ENCODE data around the gene EFHB. TPM values are rescaled to one million over a fixed set of nuclear protein-coding genes. Genes with fewer than 3 reads are reported as not detected.

The EFHB gene
- total RNA-seq, 1 experiment from 2014 or later = 1.4 TPM

DNA sequence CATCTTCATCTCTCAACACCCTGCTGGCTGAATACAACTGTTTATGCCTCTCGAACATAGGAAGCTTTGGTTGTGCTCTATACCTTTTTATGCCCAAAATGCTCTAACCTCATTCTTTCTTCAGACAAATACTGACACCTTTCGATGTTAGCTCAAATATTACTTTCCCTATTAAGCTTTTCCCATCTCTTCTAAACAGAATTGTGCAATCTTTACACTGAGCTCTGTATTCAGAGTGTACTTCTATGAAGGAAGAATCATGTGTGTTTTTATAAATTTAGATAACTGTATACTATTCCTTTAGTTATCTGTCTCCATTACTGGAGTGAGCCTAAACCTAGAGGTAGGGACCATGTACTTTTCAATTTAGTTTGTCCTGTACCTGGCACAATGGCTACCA, 1.6 kb downstream of the EFHB start:
- Histone ChIP-seq H3K4me1 (no peaks in the 10 kb centered on the region), H3K27me3 (replicated peaks; ENCODE audit: control insufficient read depth, insufficient read depth, low read length) (no peaks in the 10 kb centered on the region), H3K4me3 (ENCODE audit: low read depth, low read length) (no peak overlapping the region), H3K36me3 (ENCODE audit: control insufficient read depth, insufficient read depth, low read length) (no peaks in the 10 kb centered on the region), H3K9me3 (no peaks in the 10 kb centered on the region)
- Mint-ChIP-seq H3K27me3 (ENCODE audit: insufficient read depth, unreplicated experiment) (no peaks in the 10 kb centered on the region), H3K36me3 (ENCODE audit: insufficient read depth, unreplicated experiment) (no peaks in the 10 kb centered on the region), H3K9me3 (ENCODE audit: unreplicated experiment) (peaks cover 9% of the 10 kb centered on the region), H3K4me1 (ENCODE audit: low read depth, unreplicated experiment) (peaks cover 18% of the 10 kb centered on the region), H3K4me3 (ENCODE audit: unreplicated experiment) (no peak overlapping the region), H3K27ac (ENCODE audit: unreplicated experiment) (no peak overlapping the region)
- TF ChIP-seq, protein P1, sequence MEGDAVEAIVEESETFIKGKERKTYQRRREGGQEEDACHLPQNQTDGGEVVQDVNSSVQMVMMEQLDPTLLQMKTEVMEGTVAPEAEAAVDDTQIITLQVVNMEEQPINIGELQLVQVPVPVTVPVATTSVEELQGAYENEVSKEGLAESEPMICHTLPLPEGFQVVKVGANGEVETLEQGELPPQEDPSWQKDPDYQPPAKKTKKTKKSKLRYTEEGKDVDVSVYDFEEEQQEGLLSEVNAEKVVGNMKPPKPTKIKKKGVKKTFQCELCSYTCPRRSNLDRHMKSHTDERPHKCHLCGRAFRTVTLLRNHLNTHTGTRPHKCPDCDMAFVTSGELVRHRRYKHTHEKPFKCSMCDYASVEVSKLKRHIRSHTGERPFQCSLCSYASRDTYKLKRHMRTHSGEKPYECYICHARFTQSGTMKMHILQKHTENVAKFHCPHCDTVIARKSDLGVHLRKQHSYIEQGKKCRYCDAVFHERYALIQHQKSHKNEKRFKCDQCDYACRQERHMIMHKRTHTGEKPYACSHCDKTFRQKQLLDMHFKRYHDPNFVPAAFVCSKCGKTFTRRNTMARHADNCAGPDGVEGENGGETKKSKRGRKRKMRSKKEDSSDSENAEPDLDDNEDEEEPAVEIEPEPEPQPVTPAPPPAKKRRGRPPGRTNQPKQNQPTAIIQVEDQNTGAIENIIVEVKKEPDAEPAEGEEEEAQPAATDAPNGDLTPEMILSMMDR (IDR thresholded peaks at IDR 0.05; ENCODE audit: insufficient read depth in 1 of 2, low read depth in 1 of 2, low read length in 1 of 2, severe bottlenecking in 1 of 2, unreplicated experiment in 1 of 2) = no peak
- BruUV-seq (replicated peaks) = no TSS peak
- ChIA-PET CTCF (no interaction called here), POLR2A (no interaction called here)
- no peak for DNase-seq
- intact Hi-C loops (cut with micrococcal nuclease; ENCODE audit: unreplicated experiment) = no loop called here

DNA sequence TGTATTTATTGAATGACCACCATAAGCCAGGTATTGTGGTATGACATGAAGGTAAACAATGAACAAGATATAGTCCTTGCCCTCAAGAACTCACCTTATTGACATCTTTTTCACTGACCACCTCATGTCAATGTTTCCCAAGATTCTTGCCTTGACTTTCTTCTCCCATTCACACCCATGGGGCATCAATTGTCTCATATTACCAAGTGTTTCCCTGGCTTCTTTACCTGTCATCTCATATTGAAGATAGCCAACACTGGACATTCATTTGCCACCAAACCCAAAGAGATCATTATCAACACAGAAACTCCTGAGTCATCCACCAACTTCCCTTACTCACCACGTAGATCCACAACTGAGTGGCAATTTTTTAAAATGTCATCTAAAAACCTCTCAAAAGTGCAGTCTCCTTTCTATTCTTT, 2.2 kb downstream of the EFHB start:
- no peaks in the 10 kb centered on the region for H3K36me3 Mint-ChIP-seq (ENCODE audit: insufficient read depth, unreplicated experiment)
- no peaks in the 10 kb centered on the region for H3K9me3 ChIP-seq
- POLR2A ChIA-PET = no interaction called here
- H3K36me3 ChIP-seq (ENCODE audit: control insufficient read depth, insufficient read depth, low read length) = no peaks in the 10 kb centered on the region
- no peak for DNase-seq
- no peak overlapping the region for H3K4me3 ChIP-seq (ENCODE audit: low read depth, low read length)
- TF ChIP-seq, protein P1 (IDR thresholded peaks at IDR 0.05; ENCODE audit: insufficient read depth in 1 of 2, low read depth in 1 of 2, low read length in 1 of 2, severe bottlenecking in 1 of 2, unreplicated experiment in 1 of 2) = no peak
- intact Hi-C loops (cut with micrococcal nuclease; ENCODE audit: unreplicated experiment) = no loop called here
- no peaks in the 10 kb centered on the region for H3K27me3 ChIP-seq (replicated peaks; ENCODE audit: control insufficient read depth, insufficient read depth, low read length)
- H3K27me3 Mint-ChIP-seq (ENCODE audit: insufficient read depth, unreplicated experiment) = no peaks in the 10 kb centered on the region
- H3K9me3 Mint-ChIP-seq (ENCODE audit: unreplicated experiment) = peaks cover 9% of the 10 kb centered on the region
- CTCF ChIA-PET = no interaction called here
- peaks cover 16% of the 10 kb centered on the region for H3K4me1 Mint-ChIP-seq (ENCODE audit: low read depth, unreplicated experiment)
- H3K4me1 ChIP-seq = no peaks in the 10 kb centered on the region
- H3K27ac Mint-ChIP-seq (ENCODE audit: unreplicated experiment) = no peak overlapping the region
- H3K4me3 Mint-ChIP-seq (ENCODE audit: unreplicated experiment) = no peak overlapping the region
- BruUV-seq (replicated peaks) = no TSS peak

DNA sequence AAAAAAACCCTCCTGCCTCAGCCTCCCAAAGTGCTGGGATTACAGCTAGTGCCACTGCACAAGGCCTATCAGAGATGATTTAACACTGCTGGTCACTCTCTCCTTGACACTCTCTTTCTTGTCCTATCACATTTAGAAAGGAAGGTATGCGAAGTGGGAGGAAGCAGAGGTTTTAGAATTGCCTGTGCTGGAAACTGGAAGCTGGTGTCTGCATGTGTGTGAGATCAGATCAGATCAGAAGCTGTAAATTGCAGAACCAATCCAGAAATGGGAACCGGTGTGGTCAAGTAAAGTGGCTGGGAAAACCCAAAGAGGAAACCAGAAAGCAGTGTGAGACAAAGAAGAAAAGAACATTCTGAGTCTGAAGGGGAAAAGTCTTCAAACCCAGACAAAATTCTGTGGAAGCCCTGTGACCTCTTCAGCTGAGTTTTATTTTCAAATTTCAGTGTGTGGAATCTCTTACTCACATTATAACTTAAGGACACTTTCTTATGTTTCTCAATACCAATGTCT, 2.8 kb downstream of the EFHB start:
- Mint-ChIP-seq H3K36me3 (ENCODE audit: insufficient read depth, unreplicated experiment) (no peaks in the 10 kb centered on the region), H3K9me3 (ENCODE audit: unreplicated experiment) (peaks cover 9% of the 10 kb centered on the region), H3K4me3 (ENCODE audit: unreplicated experiment) (no peak overlapping the region), H3K27ac (ENCODE audit: unreplicated experiment) (no peak overlapping the region), H3K4me1 (ENCODE audit: low read depth, unreplicated experiment) (peaks cover 16% of the 10 kb centered on the region), H3K27me3 (ENCODE audit: insufficient read depth, unreplicated experiment) (no peaks in the 10 kb centered on the region)
- H3K4me3 ChIP-seq (ENCODE audit: low read depth, low read length) = no peak overlapping the region
- CTCF ChIA-PET = no interaction called here
- no peak for DNase-seq
- intact Hi-C loops (cut with micrococcal nuclease; ENCODE audit: unreplicated experiment) = no loop called here
- TF ChIP-seq, protein P1 (IDR thresholded peaks at IDR 0.05; ENCODE audit: insufficient read depth in 1 of 2, low read depth in 1 of 2, low read length in 1 of 2, severe bottlenecking in 1 of 2, unreplicated experiment in 1 of 2) = no peak
- H3K36me3 ChIP-seq (ENCODE audit: control insufficient read depth, insufficient read depth, low read length) = no peaks in the 10 kb centered on the region
- no peaks in the 10 kb centered on the region for H3K4me1 ChIP-seq
- POLR2A ChIA-PET = no interaction called here
- no peaks in the 10 kb centered on the region for H3K27me3 ChIP-seq (replicated peaks; ENCODE audit: control insufficient read depth, insufficient read depth, low read length)
- H3K9me3 ChIP-seq = no peaks in the 10 kb centered on the region
- no TSS peak for BruUV-seq (replicated peaks)
